ENCODE results near the gene TMEM184B. TPM values are rescaled to one million over a fixed set of nuclear protein-coding genes. Genes with fewer than 3 reads are reported as not detected.

The TMEM184B gene
- total and polyA plus RNA-seq, 2 experiments from 2014 or later, result 42.2 to 95.1 TPM

GRCh38 chr22:38175206-38176118 lies 97.3 kb downstream of the TMEM184B start:
- no peak for ATAC-seq
- Histone ChIP-seq H3K27me3 (ENCODE audit: insufficient read depth) (no peaks in the 10 kb centered on the region), H3K4me2 (no peak overlapping the region), H3K27ac (ENCODE audit: low read depth) (no peak overlapping the region), H3K4me1 (ENCODE audit: insufficient read depth) (peaks cover 6% of the 10 kb centered on the region), H3K4me3 (no peak overlapping the region), H3K36me3 (ENCODE audit: insufficient read depth) (no peaks in the 10 kb centered on the region), H3K9me2 (ENCODE audit: insufficient read depth) (no peaks in the 10 kb centered on the region), H3F3A (replicated peaks; ENCODE audit: low read depth) (no peaks in the 10 kb centered on the region), H4K20me1 (replicated peaks; ENCODE audit: insufficient read depth) (no peaks in the 10 kb centered on the region), H2AFZ (no peak overlapping the region), H3K79me2 (replicated peaks; ENCODE audit: insufficient read depth) (no peaks in the 10 kb centered on the region)
- Mint-ChIP-seq H3K27ac (no peak overlapping the region), H3K27me3 (ENCODE audit: insufficient read depth, low read depth, poor library complexity) (peaks cover 13% of the 10 kb centered on the region), H3K9me3 (no peaks in the 10 kb centered on the region), H3K4me1 (peaks cover 25% of the 10 kb centered on the region), H3K4me3 (no peak overlapping the region), H3K36me3 (ENCODE audit: low read depth) (peaks cover 5% of the 10 kb centered on the region; the same call in 2 of the 3 replicates)
- TF ChIP-seq POLR2AphosphoS5 (IDR thresholded peaks at IDR 0.05; ENCODE audit: low read depth) (no peak), REST (IDR thresholded peaks at IDR 0.05; ENCODE audit: unreplicated experiment) (no peak), JUNB (IDR thresholded peaks at IDR 0.05; ENCODE audit: unreplicated experiment) (no peak), CTCF (conservative IDR thresholded peaks at IDR 0.05; ENCODE audit: low read depth in 2 of 2) (no peak), ZNF331 (CRISPR knock-in tag; IDR thresholded peaks at IDR 0.05; ENCODE audit: low read depth) (no peak), EZH2phosphoT487 (IDR thresholded peaks at IDR 0.05; ENCODE audit: unreplicated experiment) (no peak), STAT1 (IDR thresholded peaks at IDR 0.05; ENCODE audit: unreplicated experiment) (no peak), CREB1 (CRISPR knock-in tag; IDR thresholded peaks at IDR 0.05; ENCODE audit: low read depth) (no peak), EZH2 (IDR thresholded peaks at IDR 0.05; ENCODE audit: low read depth, unreplicated experiment) (no peak), ZNF114 (CRISPR knock-in tag; IDR thresholded peaks at IDR 0.05) (no peak), ETS1 (IDR thresholded peaks at IDR 0.05) (no peak), NANOG (IDR thresholded peaks at IDR 0.05; ENCODE audit: borderline replicate concordance) (no peak), ZNF462 (CRISPR knock-in tag; IDR thresholded peaks at IDR 0.05) (no peak)
- DNase-seq (ENCODE audit: low spot score), result no peak

All from GM23338 (cell line).